GM12872 (cell line): ENCODE results near the gene KMT2E.

ENCODE experiments used
- TF ChIP-seq, protein P1 (sequence below): IDR thresholded peaks from 3 replicates; pipeline ENCODE4 v1.5.1; 2011; ENCODE audit warnings: low read depth, mild to moderate bottlenecking, low read length, moderate library complexity; ENCODE audit not compliant: insufficient read depth

KMT2E gene

DNA sequence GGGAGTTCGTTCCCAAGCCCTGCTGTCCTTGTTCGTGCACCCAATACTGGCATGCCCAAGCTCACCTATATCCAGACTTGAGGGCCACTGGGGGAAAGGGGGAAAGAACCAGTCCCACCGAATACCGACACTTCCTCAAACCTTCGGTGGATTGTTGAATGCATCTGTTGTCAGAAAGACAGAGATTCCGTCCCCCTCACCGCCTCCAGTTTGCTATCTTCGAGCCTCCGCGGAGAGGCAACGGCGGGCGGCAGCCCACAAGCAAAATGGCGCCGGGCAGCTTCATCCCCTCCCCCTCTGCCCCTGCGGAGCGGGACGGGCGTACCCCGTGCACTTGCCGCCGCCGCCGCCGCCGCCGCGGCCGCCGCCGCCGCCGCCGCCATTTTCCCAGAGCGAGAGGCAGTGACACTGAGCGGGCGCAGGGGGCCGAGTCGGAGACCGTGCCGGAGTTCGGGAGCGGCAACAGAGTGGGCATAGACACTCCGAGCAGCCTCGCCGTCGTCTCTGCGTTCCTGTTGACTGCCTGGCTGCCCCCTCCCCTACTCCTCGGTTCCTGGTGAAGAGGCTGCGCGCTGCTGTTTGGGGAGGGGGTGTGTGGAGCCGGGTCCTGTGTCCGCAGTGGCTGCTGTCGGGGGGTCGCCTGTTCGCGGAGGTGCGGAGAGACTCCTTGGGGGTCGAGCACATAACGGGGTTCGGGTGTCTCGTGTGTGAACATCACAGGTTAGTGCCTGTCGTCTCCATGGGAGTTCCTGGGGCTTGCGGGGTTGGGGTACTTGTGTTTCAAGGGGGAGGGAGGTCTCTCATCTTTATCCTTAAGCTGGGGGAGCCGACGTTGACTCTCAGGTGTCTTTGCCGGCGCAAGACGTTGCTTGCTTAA is at the start of gene KMT2E:
Gene KMT2E (plus strand): TSS at position 390 of the 877 bp plus-strand sequence. CDS start 26,748 bp downstream, outside the sequence.
- TF ChIP-seq, protein P1, sequence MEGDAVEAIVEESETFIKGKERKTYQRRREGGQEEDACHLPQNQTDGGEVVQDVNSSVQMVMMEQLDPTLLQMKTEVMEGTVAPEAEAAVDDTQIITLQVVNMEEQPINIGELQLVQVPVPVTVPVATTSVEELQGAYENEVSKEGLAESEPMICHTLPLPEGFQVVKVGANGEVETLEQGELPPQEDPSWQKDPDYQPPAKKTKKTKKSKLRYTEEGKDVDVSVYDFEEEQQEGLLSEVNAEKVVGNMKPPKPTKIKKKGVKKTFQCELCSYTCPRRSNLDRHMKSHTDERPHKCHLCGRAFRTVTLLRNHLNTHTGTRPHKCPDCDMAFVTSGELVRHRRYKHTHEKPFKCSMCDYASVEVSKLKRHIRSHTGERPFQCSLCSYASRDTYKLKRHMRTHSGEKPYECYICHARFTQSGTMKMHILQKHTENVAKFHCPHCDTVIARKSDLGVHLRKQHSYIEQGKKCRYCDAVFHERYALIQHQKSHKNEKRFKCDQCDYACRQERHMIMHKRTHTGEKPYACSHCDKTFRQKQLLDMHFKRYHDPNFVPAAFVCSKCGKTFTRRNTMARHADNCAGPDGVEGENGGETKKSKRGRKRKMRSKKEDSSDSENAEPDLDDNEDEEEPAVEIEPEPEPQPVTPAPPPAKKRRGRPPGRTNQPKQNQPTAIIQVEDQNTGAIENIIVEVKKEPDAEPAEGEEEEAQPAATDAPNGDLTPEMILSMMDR: no peak

DNA sequence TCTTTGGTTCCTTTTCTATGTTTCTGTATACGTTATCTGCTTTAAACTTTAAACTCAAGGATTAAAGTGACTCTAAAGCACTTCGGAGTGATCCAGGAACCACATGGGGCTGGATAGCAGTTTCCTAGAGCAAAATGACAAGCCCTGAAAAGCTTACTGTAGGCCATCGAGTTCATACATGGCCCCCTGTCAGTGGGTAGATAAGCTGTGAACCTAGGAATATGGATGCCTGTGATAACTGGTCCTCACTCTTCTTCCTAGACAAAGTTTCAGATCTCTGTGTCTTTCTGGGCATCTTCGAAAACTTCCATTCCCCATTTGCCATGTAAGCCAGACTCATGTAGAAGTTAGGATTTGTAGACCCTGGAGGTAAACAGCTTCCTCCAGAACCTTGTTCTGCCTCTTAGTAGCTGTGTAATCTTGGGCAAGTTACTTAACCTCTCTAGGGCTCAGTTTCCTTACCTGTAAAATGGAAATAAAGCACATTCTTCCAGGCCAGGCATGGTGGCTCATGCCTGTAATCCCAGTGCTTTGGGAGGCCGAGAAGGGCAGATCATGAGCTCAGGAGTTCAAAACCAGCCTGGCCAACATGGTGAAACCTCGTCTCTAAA is 49.3 kb upstream of the KMT2E start:
- TF ChIP-seq, protein P1: no peak

DNA sequence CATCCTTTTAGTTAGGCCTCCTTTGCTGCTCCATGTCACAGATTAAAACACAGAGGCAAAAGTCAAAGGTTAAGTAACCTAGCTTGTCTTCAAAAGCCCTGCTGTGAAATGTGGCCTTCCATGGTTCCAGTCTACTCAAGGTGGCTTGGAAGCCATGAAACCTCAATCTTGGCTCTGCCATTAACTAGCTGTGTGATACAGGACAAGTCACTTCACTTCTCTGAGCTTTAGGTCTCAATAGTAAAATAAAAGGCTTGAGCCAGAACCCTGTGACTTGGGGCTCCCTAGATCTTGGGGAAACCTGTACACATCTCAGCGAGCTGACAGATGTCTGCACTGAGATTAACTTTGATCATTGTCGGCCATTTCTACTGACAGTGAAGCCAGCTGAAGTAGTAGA is 48.0 kb upstream of the KMT2E start:
- TF ChIP-seq, protein P1: no peak

GRCh38 chr7:104967088-104967487 is 46.9 kb upstream of the KMT2E start:
- TF ChIP-seq, protein P1: no peak

GRCh38 chr7:104967595-104967994 is 46.4 kb upstream of the KMT2E start:
- TF ChIP-seq, protein P1: no peak

DNA sequence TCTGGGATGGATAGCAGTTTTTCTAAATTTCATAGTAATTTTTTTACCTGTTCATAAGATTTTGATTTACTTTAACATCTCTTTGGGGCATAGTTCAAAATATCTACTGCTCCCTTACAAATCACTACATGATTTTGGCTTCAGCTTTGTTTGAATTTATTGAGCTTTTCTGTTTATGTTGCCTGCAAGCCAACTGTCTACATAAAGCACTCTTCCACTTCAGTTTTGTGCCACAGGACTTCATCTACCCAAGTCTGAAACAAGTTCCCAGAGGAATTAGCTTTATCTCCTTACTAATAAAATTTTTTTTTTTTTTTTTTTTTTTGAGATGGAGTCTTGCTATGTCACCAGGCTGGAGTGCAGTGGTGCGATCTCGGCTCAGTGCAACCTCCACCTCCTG is 45.4 kb upstream of the KMT2E start:
- TF ChIP-seq, protein P1: no peak

DNA sequence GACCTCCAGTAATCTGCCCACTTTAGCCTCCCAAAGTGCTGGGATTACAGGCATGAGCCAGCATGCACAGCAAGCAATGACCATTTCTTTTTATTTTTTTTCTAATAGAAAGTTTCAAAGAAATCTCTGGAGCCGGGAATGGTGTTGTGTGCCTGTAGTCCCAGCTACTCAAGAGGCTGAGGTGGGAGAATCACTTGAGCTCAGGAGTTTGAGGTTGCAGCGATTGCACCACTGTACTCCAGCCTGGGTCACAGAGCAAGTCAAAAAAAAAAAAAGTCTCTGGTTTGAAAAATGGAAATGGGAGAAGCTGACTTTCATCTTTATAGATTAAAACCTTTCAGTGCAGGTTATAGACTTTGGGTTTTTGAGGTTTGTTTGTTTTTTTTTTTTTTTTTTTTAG is 44.8 kb upstream of the KMT2E start:
- TF ChIP-seq, protein P1: no peak
